Lower lobe of right lung (tissue), 2 donors: ENCODE data around the gene CPSF3. TPM values are rescaled to one million over a fixed set of nuclear protein-coding genes. Genes with fewer than 3 reads are reported as not detected.

ENCODE experiments used
- ATAC-seq, 2 donors: fragments of 200-7000 bp; cut with Tn5 transposase; one replicate each; pipeline ENCODE4 v1.9.1; 2020 to 2022; ENCODE audit warnings: mild to moderate bottlenecking in 2 of 2, moderate library complexity in 2 of 2
- DNase-seq: peaks from one replicate; pipeline ENCODE4 v3.0.0-alpha.2; 2020
- H3K27ac ChIP-seq: fragments of 200-600 bp; one replicate; pipeline ENCODE4 v1.8.0; 2022
- H3K27me3 ChIP-seq: fragments of 200-600 bp; one replicate; pipeline ENCODE4 v1.8.0; 2022; ENCODE audit warnings: low read depth
- H3K36me3 ChIP-seq: fragments of 200-600 bp; one replicate; pipeline ENCODE4 v1.8.0; 2022; ENCODE audit warnings: mild to moderate bottlenecking
- H3K4me1 ChIP-seq: fragments of 200-600 bp; one replicate; pipeline ENCODE4 v1.8.0; 2022
- H3K4me3 ChIP-seq: fragments of 200-600 bp; one replicate; pipeline ENCODE4 v1.8.0; 2022; ENCODE audit warnings: mild to moderate bottlenecking
- H3K9me3 ChIP-seq: fragments of 200-600 bp; one replicate; pipeline ENCODE4 v1.8.0; 2022
- intact Hi-C: fragments of 100-400 bp; cut with DNase I; formaldehyde crosslinking; loops from one replicate; pipeline ENCODE4 v1.11.0; 2022
- total RNA-seq: library from RNA; stranded (reverse); fragmentation: NEBNext Ultra II Directional; extraction: Animal tissue kit (Norgen Biotek cat#: 25700); gene quantifications from one replicate; pipeline ENCODE4 v1.2.1, GENCODE V29; 2021
- TF ChIP-seq, protein P1 (sequence below): fragments of 200-600 bp; IDR thresholded peaks from one replicate; pipeline ENCODE4 v1.8.0; 2022; ENCODE audit warnings: antibody characterized with exemption, mild to moderate bottlenecking
- donor health status: DM: no; HTN: yes; CAD: no; lungs with severe emphysema.

Gene CPSF3
- total RNA-seq, 1 donor from 2014 or later = 26.2 TPM

- Histone ChIP-seq H3K4me3 (peak overlapping the region; percentile 90), H3K9me3 (no peaks in the 10 kb centered on the region), H3K27me3 (no peaks in the 10 kb centered on the region), H3K4me1 (peaks cover 30% of the 10 kb centered on the region), H3K36me3 (peaks cover 2% of the 10 kb centered on the region), H3K27ac (peak overlapping the region; percentile 87)
- intact Hi-C loops = no loop called here
- TF ChIP-seq, protein P1, sequence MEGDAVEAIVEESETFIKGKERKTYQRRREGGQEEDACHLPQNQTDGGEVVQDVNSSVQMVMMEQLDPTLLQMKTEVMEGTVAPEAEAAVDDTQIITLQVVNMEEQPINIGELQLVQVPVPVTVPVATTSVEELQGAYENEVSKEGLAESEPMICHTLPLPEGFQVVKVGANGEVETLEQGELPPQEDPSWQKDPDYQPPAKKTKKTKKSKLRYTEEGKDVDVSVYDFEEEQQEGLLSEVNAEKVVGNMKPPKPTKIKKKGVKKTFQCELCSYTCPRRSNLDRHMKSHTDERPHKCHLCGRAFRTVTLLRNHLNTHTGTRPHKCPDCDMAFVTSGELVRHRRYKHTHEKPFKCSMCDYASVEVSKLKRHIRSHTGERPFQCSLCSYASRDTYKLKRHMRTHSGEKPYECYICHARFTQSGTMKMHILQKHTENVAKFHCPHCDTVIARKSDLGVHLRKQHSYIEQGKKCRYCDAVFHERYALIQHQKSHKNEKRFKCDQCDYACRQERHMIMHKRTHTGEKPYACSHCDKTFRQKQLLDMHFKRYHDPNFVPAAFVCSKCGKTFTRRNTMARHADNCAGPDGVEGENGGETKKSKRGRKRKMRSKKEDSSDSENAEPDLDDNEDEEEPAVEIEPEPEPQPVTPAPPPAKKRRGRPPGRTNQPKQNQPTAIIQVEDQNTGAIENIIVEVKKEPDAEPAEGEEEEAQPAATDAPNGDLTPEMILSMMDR = no peak
- ATAC-seq (peak in 1 of 2 donors; percentile 2), DNase-seq (no peak)
Measured at GRCh38 chr2:9423922-9424272, 443 bp downstream of the CPSF3 start.

- no peaks in the 10 kb centered on the region for H3K27me3 ChIP-seq
- H3K27ac ChIP-seq = peak overlapping the region; percentile 87
- peaks cover 8% of the 10 kb centered on the region for H3K36me3 ChIP-seq
- TF ChIP-seq, protein P1 = no peak
- ATAC-seq = no peak
- peak overlapping the region; percentile 90 for H3K4me3 ChIP-seq
- intact Hi-C loops = no loop called here
- no peaks in the 10 kb centered on the region for H3K9me3 ChIP-seq
- H3K4me1 ChIP-seq = peaks cover 30% of the 10 kb centered on the region
- no peak for DNase-seq
Measured at GRCh38 chr2:9424447-9425164, 1.2 kb downstream of the CPSF3 start.

GRCh38 chr2:9428965-9429577 lies 5.6 kb downstream of the CPSF3 start:
- H3K9me3 ChIP-seq = no peaks in the 10 kb centered on the region
- intact Hi-C loops = no loop called here
- no peak overlapping the region for H3K27ac ChIP-seq
- peaks cover 52% of the 10 kb centered on the region for H3K36me3 ChIP-seq
- H3K4me1 ChIP-seq = peaks cover 9% of the 10 kb centered on the region
- no peak overlapping the region for H3K4me3 ChIP-seq
- no peaks in the 10 kb centered on the region for H3K27me3 ChIP-seq
- TF ChIP-seq, protein P1 = no peak
- ATAC-seq (no peak), DNase-seq (no peak)

- Histone ChIP-seq H3K4me1 (no peaks in the 10 kb centered on the region), H3K36me3 (peaks cover 66% of the 10 kb centered on the region), H3K4me3 (no peak overlapping the region), H3K27me3 (no peaks in the 10 kb centered on the region), H3K27ac (no peak overlapping the region), H3K9me3 (no peaks in the 10 kb centered on the region)
- no peak for ATAC-seq
- TF ChIP-seq, protein P1 = no peak
- intact Hi-C loops = no loop called here
- DNase-seq = no peak
Measured at GRCh38 chr2:9430316-9431293, 7.2 kb downstream of the CPSF3 start.

DNA sequence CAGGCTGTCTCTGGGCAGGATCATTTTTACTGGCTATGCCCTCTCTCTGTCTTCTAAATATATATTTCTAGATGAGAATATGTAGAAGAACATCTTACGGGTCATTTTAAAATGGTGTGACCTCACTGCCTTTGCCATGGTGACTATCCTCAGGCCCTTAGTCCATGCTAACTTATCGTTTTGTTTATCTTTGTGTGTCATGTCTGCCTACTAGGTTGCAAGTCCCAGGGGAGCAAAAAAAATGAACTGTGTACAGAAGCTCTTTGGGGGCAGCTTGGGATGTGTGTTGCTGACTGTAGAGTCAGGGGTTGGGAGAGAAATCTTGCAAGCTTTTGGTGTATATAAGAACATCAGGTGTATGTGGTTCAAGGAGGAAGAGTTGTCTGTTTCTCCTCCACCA lies 11.0 kb downstream of the CPSF3 start:
- Histone ChIP-seq H3K27ac (no peak overlapping the region), H3K9me3 (no peaks in the 10 kb centered on the region), H3K27me3 (no peaks in the 10 kb centered on the region), H3K36me3 (peaks cover 99% of the 10 kb centered on the region), H3K4me3 (no peak overlapping the region), H3K4me1 (no peaks in the 10 kb centered on the region)
- DNase-seq (no peak), ATAC-seq (no peak)
- intact Hi-C loops = no loop called here
- TF ChIP-seq, protein P1 = no peak
